SK-N-MC (cell line): ENCODE data around the gene ATP1A2.

Experiments
- DNase-seq: peaks from one replicate; pipeline ENCODE4 v3.0.0-alpha.2; 2011; ENCODE audit warnings: low read depth, low spot score
- H3K27ac ChIP-seq: fragments of 200-600 bp; sonication (generic); 2 replicates; pipeline ENCODE4 v1.5.1; 2016; ENCODE audit warnings: mixed run types
- H3K36me3 ChIP-seq: fragments of 200-600 bp; sonication (generic); 2 replicates; pipeline ENCODE4 v1.6.1; 2017; ENCODE audit warnings: antibody characterized with exemption, low read length, mixed read lengths; ENCODE audit not compliant: insufficient read depth
- H3K4me3 ChIP-seq: fragments of 200-600 bp; sonication (generic); 2 replicates; pipeline ENCODE4 v1.5.1; 2016
- H3K9ac ChIP-seq: fragments of 200-600 bp; sonication (generic); 2 replicates; pipeline ENCODE4 v1.8.0; 2017; ENCODE audit warnings: mixed run types, mixed read lengths; ENCODE audit not compliant: insufficient read length
- H3K9me3 ChIP-seq: fragments of 200-600 bp; sonication (generic); 2 replicates; pipeline ENCODE4 v1.6.1; 2017; ENCODE audit warnings: low read depth, mild to moderate bottlenecking, antibody characterized with exemption, low read length, moderate library complexity, mixed read lengths
- EZH2 ChIP-seq: fragments of 200-600 bp; sonication (generic); IDR thresholded peaks from one replicate; pipeline ENCODE4 v1.6.1; 2017; ENCODE audit warnings: antibody characterized with exemption
- FOXP2 ChIP-seq: optimal IDR thresholded peaks from 2 replicates; pipeline ENCODE3; 2011; ENCODE audit warnings: mild to moderate bottlenecking, moderate library complexity; ENCODE audit not compliant: insufficient read depth; ENCODE audit errors: extremely low read length, control extremely low read depth
- POLR2AphosphoS5 ChIP-seq: IDR thresholded peaks from 2 replicates; pipeline ENCODE4 v1.6.1; 2012; ENCODE audit warnings: mild to moderate bottlenecking, low read depth, low read length, borderline replicate concordance

Gene ATP1A2

GRCh38 chr1:160075836-160076235 lies 39.7 kb upstream of the ATP1A2 start:
- Histone ChIP-seq H3K4me3 (no peak overlapping the region), H3K9me3 (no peaks in the 10 kb centered on the region), H3K36me3 (no peaks in the 10 kb centered on the region), H3K27ac (no peak overlapping the region), H3K9ac (no peak overlapping the region)
- TF ChIP-seq EZH2 (no peak), POLR2AphosphoS5 (no peak)
- no peak for DNase-seq

GRCh38 chr1:160076295-160076694 lies 39.3 kb upstream of the ATP1A2 start:
- no peak for DNase-seq
- no peak overlapping the region for H3K27ac ChIP-seq
- no peak for TF ChIP-seq EZH2
- TF ChIP-seq POLR2AphosphoS5 = no peak
- TF ChIP-seq FOXP2 = no peak
- no peak overlapping the region for H3K9ac ChIP-seq
- no peak overlapping the region for H3K4me3 ChIP-seq
- H3K9me3 ChIP-seq = no peaks in the 10 kb centered on the region
- H3K36me3 ChIP-seq = no peaks in the 10 kb centered on the region

- Histone ChIP-seq H3K27ac (no peak overlapping the region), H3K9ac (no peak overlapping the region), H3K4me3 (no peak overlapping the region), H3K36me3 (no peaks in the 10 kb centered on the region), H3K9me3 (no peaks in the 10 kb centered on the region)
- DNase-seq = no peak
- TF ChIP-seq FOXP2 = no peak
- no peak for TF ChIP-seq POLR2AphosphoS5
These were observed 38.1 kb upstream of the ATP1A2 start for GRCh38 chr1:160077486-160077885.

GRCh38 chr1:160078512-160079195 lies 36.9 kb upstream of the ATP1A2 start:
- Histone ChIP-seq H3K36me3 (no peaks in the 10 kb centered on the region), H3K9ac (no peak overlapping the region), H3K27ac (no peak overlapping the region), H3K9me3 (no peaks in the 10 kb centered on the region), H3K4me3 (no peak overlapping the region)
- TF ChIP-seq FOXP2 (no peak), POLR2AphosphoS5 (no peak)
- no peak for DNase-seq

- TF ChIP-seq POLR2AphosphoS5 = no peak
- TF ChIP-seq EZH2 = no peak
- TF ChIP-seq FOXP2 = no peak
- Histone ChIP-seq H3K27ac (no peak overlapping the region), H3K4me3 (no peak overlapping the region), H3K9me3 (no peaks in the 10 kb centered on the region), H3K9ac (no peak overlapping the region), H3K36me3 (no peaks in the 10 kb centered on the region)
- no peak for DNase-seq
These were observed 36.1 kb upstream of the ATP1A2 start for GRCh38 chr1:160079448-160079847.

- DNase-seq = no peak
- Histone ChIP-seq H3K4me3 (no peak overlapping the region), H3K27ac (no peak overlapping the region), H3K9ac (no peak overlapping the region), H3K36me3 (no peaks in the 10 kb centered on the region), H3K9me3 (no peaks in the 10 kb centered on the region)
- TF ChIP-seq POLR2AphosphoS5 (no peak), FOXP2 (no peak)
These were observed 35.0 kb upstream of the ATP1A2 start for GRCh38 chr1:160080381-160081100.

GRCh38 chr1:160081261-160081936 lies 34.2 kb upstream of the ATP1A2 start, which contains the start of gene KCNJ9:
KCNJ9 (plus strand) TSS chr1:160081538; CDS start chr1:160084031, 2,493 bp downstream.
- DNase-seq = no peak
- no peaks in the 10 kb centered on the region for H3K9me3 ChIP-seq

GRCh38 chr1:160082487-160082886 lies 33.1 kb upstream of the ATP1A2 start:
- Histone ChIP-seq H3K4me3 (no peak overlapping the region), H3K27ac (no peak overlapping the region), H3K36me3 (no peaks in the 10 kb centered on the region), H3K9me3 (no peaks in the 10 kb centered on the region), H3K9ac (no peak overlapping the region)
- no peak for DNase-seq
- no peak for TF ChIP-seq FOXP2
- no peak for TF ChIP-seq POLR2AphosphoS5
- TF ChIP-seq EZH2 = no peak

More at GRCh38 chr1:160081261-160081936, 34.2 kb upstream of the ATP1A2 start, which contains the start of gene KCNJ9:
- TF ChIP-seq FOXP2 = no peak
- Histone ChIP-seq H3K4me3 (no peak within 1 kb of the TSS), H3K9ac (no peak within 1 kb of the TSS), H3K27ac (no peak within 1 kb of the TSS), H3K36me3 (no peaks in the 10 kb centered on the region)

GRCh38 chr1:160082926-160083325 lies 32.6 kb upstream of the ATP1A2 start:
- H3K4me3 ChIP-seq = no peak overlapping the region
- no peak overlapping the region for H3K9ac ChIP-seq
- H3K9me3 ChIP-seq = no peaks in the 10 kb centered on the region
- no peak overlapping the region for H3K27ac ChIP-seq
- no peak for DNase-seq
- TF ChIP-seq EZH2 (no peak), FOXP2 (no peak), POLR2AphosphoS5 (no peak)
- no peaks in the 10 kb centered on the region for H3K36me3 ChIP-seq
